Measurements from ENCODE around the gene MAN2B1. TPM values are rescaled to one million over a fixed set of nuclear protein-coding genes. Genes with fewer than 3 reads are reported as not detected.

MAN2B1 gene
- total and polyA plus RNA-seq, 2 experiments from 2014 or later = 33.2 to 60.8 TPM

GRCh38 chr19:12641456-12641855 is 25.1 kb downstream of the MAN2B1 start (continued):
- no peak for TF ChIP-seq ZNF462 (CRISPR knock-in tag; IDR thresholded peaks at IDR 0.05)
- TF ChIP-seq ZNF114 (CRISPR knock-in tag; IDR thresholded peaks at IDR 0.05) = no peak
- no peak for TF ChIP-seq NANOG (IDR thresholded peaks at IDR 0.05; ENCODE audit: borderline replicate concordance)
- TF ChIP-seq POLR2AphosphoS5 (IDR thresholded peaks at IDR 0.05; ENCODE audit: low read depth) = no peak
- no peak for TF ChIP-seq CTCF (conservative IDR thresholded peaks at IDR 0.05; ENCODE audit: low read depth in 2 of 2)
- no peak for TF ChIP-seq EZH2 (IDR thresholded peaks at IDR 0.05; ENCODE audit: low read depth, unreplicated experiment)
- TF ChIP-seq STAT1 (IDR thresholded peaks at IDR 0.05; ENCODE audit: unreplicated experiment) = no peak
